SK-N-SH (cell line): ENCODE results near the gene LPCAT3. TPM values are rescaled to one million over a fixed set of nuclear protein-coding genes. Genes with fewer than 3 reads are reported as not detected.

ENCODE experiments used
- CTCF ChIA-PET: fragments of 300-600, 350-600 bp; formaldehyde crosslinking; extraction: SDS; loops from one replicate; lab custom pipeline; 2021; lab: Yijun Ruan, JAX
- POLR2A ChIA-PET: fragments of 350-600 bp; sonication (Branson Sonifier 250); formaldehyde crosslinking; extraction: SDS; loops from one replicate; lab custom pipeline; 2020; ENCODE audit warnings: antibody characterized with exemption, inconsistent platforms; lab: Yijun Ruan, JAX
- DNase-seq: peaks from one replicate; pipeline ENCODE4 v3.0.0; 2012
- H2AFZ ChIP-seq: fragments of 200-600 bp; sonication (generic); 2 replicates; pipeline ENCODE4 v1.8.1; 2016; ENCODE audit warnings: antibody characterized with exemption, mild to moderate bottlenecking, low read depth
- H3F3A ChIP-seq: fragments of 200-600 bp; sonication (generic); replicated peaks from 2 replicates; pipeline ENCODE3; 2016; ENCODE audit warnings: antibody characterized with exemption, mild to moderate bottlenecking; ENCODE audit not compliant: insufficient read depth
- H3K27ac ChIP-seq, 2 experiments: fragments of 200-500 bp in 1 of 2; fragments of 200-600 bp in 1 of 2; sonication (Bioruptor generic) in 1 of 2; sonication (generic), shearing (Covaris generic) in 1 of 2; 2 replicates each; pipeline versions ENCODE4 v1.5.1 to v1.6.1; 2014 to 2016; ENCODE audit warnings: low read depth in 2 of 2, inconsistent platforms in 1 of 2, low read length in 1 of 2, mild to moderate bottlenecking in 1 of 2, mixed read lengths in 1 of 2
- H3K27me3 ChIP-seq: fragments of 200-600 bp; sonication (generic), shearing (Covaris generic); 2 replicates; pipeline ENCODE4 v1.6.1; 2016; ENCODE audit warnings: mixed run types; ENCODE audit not compliant: insufficient read depth
- H3K36me3 ChIP-seq, 2 experiments: fragments of 200-500 bp in 1 of 2; fragments of 200-600 bp in 1 of 2; sonication (Bioruptor generic) in 1 of 2; sonication (generic) in 1 of 2; replicated peaks in 1 of 2; 2 replicates each; pipeline versions ENCODE3 to v1.5.1; 2014 to 2016; ENCODE audit warnings: low read length in 1 of 2, mild to moderate bottlenecking in 1 of 2; ENCODE audit not compliant: insufficient read depth in 2 of 2, control insufficient read depth in 1 of 2
- H3K4me1 ChIP-seq, 2 experiments: fragments of 200-500 bp in 1 of 2; fragments of 200-600 bp in 1 of 2; sonication (Bioruptor generic) in 1 of 2; sonication (generic), shearing (Covaris generic) in 1 of 2; 2 replicates each; pipeline versions ENCODE4 v1.5.1 to v1.6.1; 2014 to 2016; ENCODE audit warnings: low read depth in 1 of 2, low read length in 1 of 2, mixed run types in 1 of 2; ENCODE audit not compliant: insufficient read depth in 2 of 2, control insufficient read depth in 1 of 2
- H3K4me2 ChIP-seq: fragments of 200-600 bp; sonication (generic), shearing (Covaris generic); 2 replicates; pipeline ENCODE4 v1.6.1; 2017; ENCODE audit warnings: mixed run types
- H3K4me3 ChIP-seq, 2 experiments: fragments of 200-500 bp in 1 of 2; fragments of 200-600 bp in 1 of 2; sonication (Bioruptor generic) in 1 of 2; sonication (generic), shearing (Covaris generic) in 1 of 2; 2 replicates each; pipeline versions ENCODE4 v1.5.1 to v1.8.1; 2014 to 2016; ENCODE audit warnings: low read depth in 2 of 2, inconsistent platforms in 1 of 2, low read length in 1 of 2, mild to moderate bottlenecking in 1 of 2, mixed read lengths in 1 of 2, moderate library complexity in 1 of 2
- H3K79me2 ChIP-seq: fragments of 200-600 bp; sonication (generic); 2 replicates; pipeline ENCODE4 v1.8.1; 2017; ENCODE audit warnings: mild to moderate bottlenecking; ENCODE audit not compliant: insufficient read depth
- H3K9ac ChIP-seq: fragments of 200-600 bp; sonication (generic); 2 replicates; pipeline ENCODE4 v1.6.1; 2017; ENCODE audit warnings: mixed run types
- H3K9me2 ChIP-seq: fragments of 200-600 bp; sonication (generic); 2 replicates; pipeline ENCODE4 v1.6.1; 2017; ENCODE audit warnings: mixed run types
- H3K9me3 ChIP-seq: fragments of 200-600 bp; sonication (generic); 2 replicates; pipeline ENCODE4 v1.6.1; 2017; ENCODE audit warnings: mixed run types, mild to moderate bottlenecking, moderate library complexity
- H4K20me1 ChIP-seq: fragments of 200-600 bp; sonication (generic); 2 replicates; pipeline ENCODE4 v1.6.1; 2017; ENCODE audit warnings: mild to moderate bottlenecking, mixed run types; ENCODE audit not compliant: insufficient read depth
- EP300 ChIP-seq, 2 experiments: IDR thresholded peaks; 2 replicates each; pipeline versions ENCODE4 v1.4.0 to v1.6.1; 2012; ENCODE audit warnings: borderline replicate concordance in 1 of 2, low read depth in 1 of 2, low read length in 1 of 2
- EZH2phosphoT487 ChIP-seq: fragments of 200-600 bp; sonication (generic); IDR thresholded peaks from 2 replicates; pipeline ENCODE4 v1.6.1; 2017; ENCODE audit warnings: low read depth, mixed run types, mild to moderate bottlenecking, antibody characterized with exemption, moderate library complexity, borderline replicate concordance
- FOSL2 ChIP-seq: IDR thresholded peaks from 2 replicates; pipeline ENCODE4 v1.4.0; 2012; ENCODE audit warnings: low read depth, mild to moderate bottlenecking, moderate library complexity, borderline replicate concordance
- FOXJ3 ChIP-seq: sonication (generic); formaldehyde crosslinking; IDR thresholded peaks from 2 replicates; pipeline ENCODE4 v1.5.1; 2020; ENCODE audit warnings: mild to moderate bottlenecking, missing genetic modification reagents
- GABPA ChIP-seq: IDR thresholded peaks from 2 replicates; pipeline ENCODE4 v1.4.0; 2012; ENCODE audit warnings: low read depth, mild to moderate bottlenecking
- JUND ChIP-seq: IDR thresholded peaks from 2 replicates; pipeline ENCODE4 v1.4.0; 2012
- MEF2A ChIP-seq: IDR thresholded peaks from 2 replicates; pipeline ENCODE4 v1.4.0; 2012; ENCODE audit warnings: low read depth, borderline replicate concordance
- NFIC ChIP-seq: IDR thresholded peaks from 2 replicates; pipeline ENCODE4 v1.4.0; 2012; ENCODE audit warnings: borderline replicate concordance
- POLR2AphosphoS5 ChIP-seq: IDR thresholded peaks from 2 replicates; pipeline ENCODE4 v1.6.1; 2012; ENCODE audit warnings: low read depth, low read length
- RAD21 ChIP-seq: IDR thresholded peaks from 2 replicates; pipeline ENCODE4 v1.6.1; 2012; ENCODE audit warnings: mild to moderate bottlenecking, low read length
- RCOR1 ChIP-seq: fragments of 150-350 bp; IDR thresholded peaks from 2 replicates; pipeline ENCODE4 v1.6.1; 2017; ENCODE audit warnings: antibody characterized with exemption, low read length
- RXRA ChIP-seq: IDR thresholded peaks from 2 replicates; pipeline ENCODE4 v1.4.0; 2012; ENCODE audit warnings: low read depth, mild to moderate bottlenecking, borderline replicate concordance
- SMC3 ChIP-seq: IDR thresholded peaks from 2 replicates; pipeline ENCODE4 v1.6.1; 2012; ENCODE audit warnings: low read depth, low read length, improper control_type of control experiment
- TCF12 ChIP-seq: IDR thresholded peaks from 2 replicates; pipeline ENCODE4 v1.4.0; 2012
- YY1 ChIP-seq: IDR thresholded peaks from 2 replicates; pipeline ENCODE4 v1.4.0; 2012; ENCODE audit warnings: low read depth, mild to moderate bottlenecking
- WGBS: methylation state at CpG from one replicate; pipeline ENCODE4 v1.1.6; 2017; ENCODE audit warnings: low lambda C conversion rate; 5-methylcytosine and 5-hydroxymethylcytosine counted together
- polyA plus RNA-seq, 3 experiments: library from polyadenylated mRNA; depleted of rRNA; stranded (reverse); fragments of >200 nt; gene quantifications; 2 replicates each; pipeline ENCODE4 v1.2.3, GENCODE V29; 2012
- TF ChIP-seq, protein P1 (sequence below): IDR thresholded peaks from 2 replicates; pipeline ENCODE4 v1.4.0; 2012; ENCODE audit warnings: low read depth, borderline replicate concordance
- TF ChIP-seq, protein P2 (sequence below): fragments of 150-350 bp; IDR thresholded peaks from 2 replicates; pipeline ENCODE4 v1.6.1; 2017; ENCODE audit warnings: antibody characterized with exemption, low read length, low read depth, borderline replicate concordance
- TF ChIP-seq, protein P3 (sequence below): IDR thresholded peaks from 2 replicates; pipeline ENCODE4 v1.6.1; 2012; ENCODE audit warnings: mild to moderate bottlenecking, low read depth, low read length, moderate library complexity

Gene LPCAT3
- polyA plus RNA-seq, 1 of the 3 experiments (the other 2 are of a cell fraction), result 23.8 TPM

DNA sequence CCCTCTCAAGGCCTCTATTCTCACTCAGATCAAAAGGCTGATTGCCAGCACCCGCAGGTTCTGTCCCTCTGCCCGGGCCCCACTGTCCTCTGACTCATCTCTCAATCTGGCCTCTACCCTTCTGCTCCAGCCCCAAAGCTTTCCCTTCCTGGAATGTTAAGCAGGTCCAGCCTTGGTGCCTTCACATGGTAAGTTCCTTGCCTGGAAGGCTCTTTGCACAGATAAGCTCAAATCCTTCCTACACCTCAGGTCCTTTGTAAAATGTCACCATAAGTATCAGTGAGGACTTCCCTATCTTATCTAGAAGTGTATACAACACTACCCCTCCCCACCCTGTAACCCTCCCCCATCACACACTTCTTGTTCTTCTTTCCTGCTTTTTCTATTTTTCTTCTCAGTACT, 22.2 kb downstream of the LPCAT3 start:
- no peak overlapping the region for H3K9ac ChIP-seq
- no peaks in the 10 kb centered on the region for H3K9me3 ChIP-seq
- TF ChIP-seq, protein P1, sequence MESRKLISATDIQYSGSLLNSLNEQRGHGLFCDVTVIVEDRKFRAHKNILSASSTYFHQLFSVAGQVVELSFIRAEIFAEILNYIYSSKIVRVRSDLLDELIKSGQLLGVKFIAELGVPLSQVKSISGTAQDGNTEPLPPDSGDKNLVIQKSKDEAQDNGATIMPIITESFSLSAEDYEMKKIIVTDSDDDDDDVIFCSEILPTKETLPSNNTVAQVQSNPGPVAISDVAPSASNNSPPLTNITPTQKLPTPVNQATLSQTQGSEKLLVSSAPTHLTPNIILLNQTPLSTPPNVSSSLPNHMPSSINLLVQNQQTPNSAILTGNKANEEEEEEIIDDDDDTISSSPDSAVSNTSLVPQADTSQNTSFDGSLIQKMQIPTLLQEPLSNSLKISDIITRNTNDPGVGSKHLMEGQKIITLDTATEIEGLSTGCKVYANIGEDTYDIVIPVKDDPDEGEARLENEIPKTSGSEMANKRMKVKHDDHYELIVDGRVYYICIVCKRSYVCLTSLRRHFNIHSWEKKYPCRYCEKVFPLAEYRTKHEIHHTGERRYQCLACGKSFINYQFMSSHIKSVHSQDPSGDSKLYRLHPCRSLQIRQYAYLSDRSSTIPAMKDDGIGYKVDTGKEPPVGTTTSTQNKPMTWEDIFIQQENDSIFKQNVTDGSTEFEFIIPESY, result no peak
- no peak for TF ChIP-seq SMC3
- TF ChIP-seq FOSL2, result peak; percentile 71; the same call in 1 of the 2 replicates
- TF ChIP-seq POLR2AphosphoS5, result no peak
- no peak for TF ChIP-seq RAD21
- no peak for TF ChIP-seq RCOR1
- TF ChIP-seq NFIC, result 0 out of 2 replicates have a peak, but pooled peaks have one; percentile 10
- no peak for TF ChIP-seq YY1
- no peak for TF ChIP-seq RXRA
- TF ChIP-seq FOXJ3 (CRISPR knock-in tag), result no peak
- no peak for TF ChIP-seq GABPA
- no peak for TF ChIP-seq EZH2phosphoT487
- TF ChIP-seq, protein P2, sequence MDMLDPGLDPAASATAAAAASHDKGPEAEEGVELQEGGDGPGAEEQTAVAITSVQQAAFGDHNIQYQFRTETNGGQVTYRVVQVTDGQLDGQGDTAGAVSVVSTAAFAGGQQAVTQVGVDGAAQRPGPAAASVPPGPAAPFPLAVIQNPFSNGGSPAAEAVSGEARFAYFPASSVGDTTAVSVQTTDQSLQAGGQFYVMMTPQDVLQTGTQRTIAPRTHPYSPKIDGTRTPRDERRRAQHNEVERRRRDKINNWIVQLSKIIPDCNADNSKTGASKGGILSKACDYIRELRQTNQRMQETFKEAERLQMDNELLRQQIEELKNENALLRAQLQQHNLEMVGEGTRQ, result no peak
- no peak for TF ChIP-seq MEF2A
- TF ChIP-seq TCF12, result peak; percentile 47
- peak; percentile 45; the same call in 1 of the 2 replicates for TF ChIP-seq JUND
- TF ChIP-seq, protein P3, sequence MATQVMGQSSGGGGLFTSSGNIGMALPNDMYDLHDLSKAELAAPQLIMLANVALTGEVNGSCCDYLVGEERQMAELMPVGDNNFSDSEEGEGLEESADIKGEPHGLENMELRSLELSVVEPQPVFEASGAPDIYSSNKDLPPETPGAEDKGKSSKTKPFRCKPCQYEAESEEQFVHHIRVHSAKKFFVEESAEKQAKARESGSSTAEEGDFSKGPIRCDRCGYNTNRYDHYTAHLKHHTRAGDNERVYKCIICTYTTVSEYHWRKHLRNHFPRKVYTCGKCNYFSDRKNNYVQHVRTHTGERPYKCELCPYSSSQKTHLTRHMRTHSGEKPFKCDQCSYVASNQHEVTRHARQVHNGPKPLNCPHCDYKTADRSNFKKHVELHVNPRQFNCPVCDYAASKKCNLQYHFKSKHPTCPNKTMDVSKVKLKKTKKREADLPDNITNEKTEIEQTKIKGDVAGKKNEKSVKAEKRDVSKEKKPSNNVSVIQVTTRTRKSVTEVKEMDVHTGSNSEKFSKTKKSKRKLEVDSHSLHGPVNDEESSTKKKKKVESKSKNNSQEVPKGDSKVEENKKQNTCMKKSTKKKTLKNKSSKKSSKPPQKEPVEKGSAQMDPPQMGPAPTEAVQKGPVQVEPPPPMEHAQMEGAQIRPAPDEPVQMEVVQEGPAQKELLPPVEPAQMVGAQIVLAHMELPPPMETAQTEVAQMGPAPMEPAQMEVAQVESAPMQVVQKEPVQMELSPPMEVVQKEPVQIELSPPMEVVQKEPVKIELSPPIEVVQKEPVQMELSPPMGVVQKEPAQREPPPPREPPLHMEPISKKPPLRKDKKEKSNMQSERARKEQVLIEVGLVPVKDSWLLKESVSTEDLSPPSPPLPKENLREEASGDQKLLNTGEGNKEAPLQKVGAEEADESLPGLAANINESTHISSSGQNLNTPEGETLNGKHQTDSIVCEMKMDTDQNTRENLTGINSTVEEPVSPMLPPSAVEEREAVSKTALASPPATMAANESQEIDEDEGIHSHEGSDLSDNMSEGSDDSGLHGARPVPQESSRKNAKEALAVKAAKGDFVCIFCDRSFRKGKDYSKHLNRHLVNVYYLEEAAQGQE, result peak; percentile 57; the same call in 1 of the 2 replicates
- no peak for TF ChIP-seq EP300 (IDR thresholded peaks at IDR 0.05; ENCODE audit: borderline replicate concordance in 1 of 2, low read depth in 1 of 2, low read length in 1 of 2)
- no peaks in the 10 kb centered on the region; a peak in 1 of 4 replicates for H3K4me1 ChIP-seq
- no peaks in the 10 kb centered on the region for H3K9me2 ChIP-seq
- H4K20me1 ChIP-seq, result no peaks in the 10 kb centered on the region
- H3F3A ChIP-seq, result no peaks in the 10 kb centered on the region
- H3K27ac ChIP-seq, result no peak overlapping the region; a peak in 1 of 4 replicates
- no peak for DNase-seq
- H3K36me3 ChIP-seq, result peaks cover 13 to 40% of the 10 kb centered on the region in 2 experiments
- CTCF ChIA-PET, result no interaction called here
- no peak overlapping the region for H2AFZ ChIP-seq
- POLR2A ChIA-PET, result no interaction called here
- no peak overlapping the region for H3K4me2 ChIP-seq
- 17% methylated on average over 2 of the region's 2 CpGs for WGBS
- no peak overlapping the region for H3K4me3 ChIP-seq
- no peaks in the 10 kb centered on the region for H3K79me2 ChIP-seq
- no peaks in the 10 kb centered on the region for H3K27me3 ChIP-seq
